Stomach (tissue), 9 donors: Measurements from ENCODE around the gene GAB1. TPM values are rescaled to one million over a fixed set of nuclear protein-coding genes. Genes with fewer than 3 reads are reported as not detected.

Experiments
- DNase-seq, 2 donors: peaks; one replicate each; pipeline versions ENCODE4 v3.0.0 to v3.0.0-alpha.2; 2013 to 2019
- H3K27ac ChIP-seq, 5 donors: fragments of 200-600 bp in 4 of 5; sonication (generic) in 4 of 5; one replicate each; pipeline ENCODE4 v1.5.1; 2013 to 2019; ENCODE audit warnings: mild to moderate bottlenecking in 1 of 5, moderate library complexity in 1 of 5
- H3K27me3 ChIP-seq, 3 donors: fragments of 200-600 bp; sonication (generic); one replicate each; pipeline ENCODE4 v1.5.1; 2017 to 2019; ENCODE audit warnings: mixed run types in 1 of 3
- H3K36me3 ChIP-seq, 4 donors: fragments of 200-600 bp; sonication (generic); 1 replicate in 3 of 4; 2 replicates in 1 of 4; pipeline ENCODE4 v1.5.1; 2016 to 2019
- H3K4me1 ChIP-seq, 4 donors: fragments of 200-600 bp; sonication (generic); one replicate each; pipeline ENCODE4 v1.5.1; 2016 to 2019
- H3K4me3 ChIP-seq, 4 donors: fragments of 200-600 bp; sonication (generic) in 3 of 4; one replicate each; pipeline ENCODE4 v1.5.1; 2016 to 2019; ENCODE audit warnings: mild to moderate bottlenecking in 1 of 4
- H3K9me3 ChIP-seq, 4 donors: fragments of 200-600 bp; sonication (generic); one replicate each; pipeline ENCODE4 v1.5.1; 2016 to 2019
- CTCF ChIP-seq, 7 experiments: fragments of 450-650 bp in 4 of 7; fragments of 200-600 bp in 3 of 7; sonication (generic) in 3 of 7; IDR thresholded peaks; one replicate each; pipeline ENCODE4 v1.5.1; 2016 to 2019; ENCODE audit warnings: antibody characterized with exemption in 7 of 7, control low read depth in 2 of 7, mild to moderate bottlenecking in 1 of 7
- EP300 ChIP-seq: sonication (generic); formaldehyde crosslinking; IDR thresholded peaks from one replicate; pipeline ENCODE4 v1.6.1; 2017; ENCODE audit warnings: antibody characterized with exemption
- POLR2A ChIP-seq, 4 donors: fragments of 450-650 bp; IDR thresholded peaks; one replicate each; pipeline ENCODE4 v1.6.1; 2016; ENCODE audit warnings: antibody characterized with exemption in 4 of 4, control low read depth in 2 of 4, mild to moderate bottlenecking in 1 of 4, moderate library complexity in 1 of 4
- POLR2AphosphoS5 ChIP-seq, 3 donors: sonication (generic); formaldehyde crosslinking; IDR thresholded peaks; one replicate each; pipeline ENCODE4 v1.6.1; 2016; ENCODE audit warnings: antibody characterized with exemption in 3 of 3
- WGBS, 5 donors: extraction: QIAGEN DNeasy Blood & Tissue Kit in 3 of 5; methylation state at CpG; one replicate each; pipeline versions ENCODE4 v1.1.5 to v1.1.7; 2013 to 2018; 5-methylcytosine and 5-hydroxymethylcytosine counted together
- intact Hi-C: fragments of 100-400 bp; cut with DNase I; formaldehyde crosslinking; loops from one replicate; pipeline ENCODE4 v1.15.1; 2023; ENCODE audit warnings: low total_unique reads
- polyA plus RNA-seq, 3 donors: library from polyadenylated mRNA; stranded (reverse); fragments of 200-250 nt; gene quantifications; one replicate each; pipeline ENCODE4 v1.2.3, GENCODE V29; 2013
- total RNA-seq, 5 donors: library from RNA; depleted of rRNA; stranded (reverse); fragments of >200 nt; gene quantifications; one replicate each; pipeline versions ENCODE4 v1.1.0 to v1.2.3, GENCODE V29; 2014 to 2016
- donor health status: healthy with polysubstance abuse.
- donor health status: Bipolar disorder and iron deficiency.
- donor health status: healthy.

Gene GAB1
- total and polyA plus RNA-seq, 8 donors: 3.2 to 101 (median 29.0) TPM

DNA sequence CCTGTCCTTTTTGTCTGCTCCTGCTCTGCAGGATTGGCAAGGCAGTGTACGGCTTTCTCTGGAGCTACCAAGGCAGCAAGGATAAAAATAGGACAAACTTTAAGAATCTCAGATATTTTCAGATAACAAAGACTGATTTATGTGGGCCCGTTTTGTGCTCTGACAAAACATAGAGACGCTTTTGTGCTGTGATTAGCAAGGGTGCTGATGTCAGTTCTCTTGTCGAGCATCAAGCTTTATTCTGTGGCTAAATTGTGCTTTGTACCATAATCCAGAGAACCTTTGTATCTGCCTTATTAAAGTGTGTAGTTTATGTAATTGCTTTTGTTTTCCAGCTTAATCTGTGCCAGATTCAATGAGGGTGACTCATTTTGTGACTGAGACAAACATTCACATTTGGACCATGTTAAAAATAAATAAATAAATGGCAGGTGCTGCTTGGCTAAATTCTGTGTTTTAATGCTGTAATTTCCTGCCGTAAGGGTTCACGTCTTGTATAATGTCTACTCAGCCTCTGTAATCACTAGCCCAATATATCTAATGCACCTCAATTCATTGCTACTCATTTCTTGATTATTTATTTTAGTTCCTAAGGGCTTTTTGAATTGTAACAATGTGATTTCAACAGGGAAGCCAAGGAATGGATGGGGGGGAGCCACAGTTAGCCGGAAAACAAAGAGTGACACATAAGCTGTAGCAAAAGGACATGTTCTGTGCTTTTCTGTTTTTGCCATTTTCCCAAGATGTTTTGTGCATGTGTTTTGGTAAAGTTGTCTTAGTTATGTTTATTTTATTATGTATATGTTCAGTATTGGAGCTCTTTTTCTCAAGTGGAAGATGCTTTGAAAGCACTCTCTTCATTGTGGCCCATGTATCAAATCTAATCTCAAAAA, 75.1 kb downstream of the GAB1 start:
- WGBS, 5 donors: 46 to 67% (median 53%) methylated on average over 7 of the region's 7 CpGs
- DNase-seq: peak in 1 of 2 donors; percentile 45
- Histone ChIP-seq H3K4me3 (no peak overlapping the region), H3K27ac (peak overlapping the region in 4 of 5 donors; percentile 7 to 60 (median 14)), H3K27me3 (no peaks in the 10 kb centered on the region), H3K4me1 (peaks cover 19 to 63% (median 43%) of the 10 kb centered on the region in 4 donors), H3K36me3 (peaks cover 0 to 15% (median 12%) of the 10 kb centered on the region in 4 donors), H3K9me3 (no peaks in the 10 kb centered on the region)
- intact Hi-C loops: no loop called here
- TF ChIP-seq EP300 (no peak), POLR2A (IDR thresholded peaks at IDR 0.05) (no peak)

DNA sequence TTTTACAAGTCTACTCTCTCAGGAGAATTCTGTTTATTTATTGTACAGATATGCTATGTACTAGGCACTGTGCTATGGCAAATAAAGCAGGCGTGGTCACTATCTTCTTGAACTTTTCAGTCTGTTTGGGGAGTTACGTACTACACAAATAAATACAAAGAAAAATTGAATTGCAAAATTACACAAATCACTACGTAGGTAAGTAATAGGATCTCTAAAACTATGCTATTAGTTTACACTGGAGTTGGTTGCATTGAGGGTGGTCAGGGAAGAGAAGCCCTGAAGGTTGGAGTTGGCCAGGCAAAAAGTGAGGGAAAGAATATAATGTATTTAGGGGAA, 75.7 kb downstream of the GAB1 start:
- 27 to 59% (median 46%) methylated on average over 3 of the region's 3 CpGs for WGBS, 5 donors
- Histone ChIP-seq H3K27ac (peak overlapping the region in 4 of 5 donors; percentile 7 to 60 (median 14)), H3K36me3 (peaks cover 0 to 21% (median 18%) of the 10 kb centered on the region in 4 donors), H3K4me1 (peaks cover 13 to 57% (median 39%) of the 10 kb centered on the region in 4 donors), H3K4me3 (no peak overlapping the region), H3K9me3 (no peaks in the 10 kb centered on the region), H3K27me3 (no peaks in the 10 kb centered on the region)
- DNase-seq: no peak
- TF ChIP-seq POLR2AphosphoS5 (IDR thresholded peaks at IDR 0.05) (no peak), POLR2A (IDR thresholded peaks at IDR 0.05) (no peak), EP300 (no peak), CTCF (IDR thresholded peaks at IDR 0.05) (no peak)
- intact Hi-C loops: no loop called here

GRCh38 chr4:143417679-143418403, 81.2 kb downstream of the GAB1 start:
- TF ChIP-seq CTCF (IDR thresholded peaks at IDR 0.05): no peak
- no peak for TF ChIP-seq EP300
- TF ChIP-seq POLR2AphosphoS5 (IDR thresholded peaks at IDR 0.05): no peak
- no peak for TF ChIP-seq POLR2A (IDR thresholded peaks at IDR 0.05)
- Histone ChIP-seq H3K4me3 (no peak overlapping the region), H3K36me3 (peaks cover 0 to 28% (median 26%) of the 10 kb centered on the region in 4 donors), H3K9me3 (no peaks in the 10 kb centered on the region), H3K27me3 (no peaks in the 10 kb centered on the region), H3K27ac (peak overlapping the region in 1 of 5 donors; percentile 5), H3K4me1 (peaks cover 0 to 32% (median 5%) of the 10 kb centered on the region in 4 donors)
- DNase-seq: no peak
- WGBS, 5 donors: 82 to 91% (median 87%) methylated on average over 12 of the region's 12 CpGs
- intact Hi-C loops: no loop called here

- no peak for DNase-seq
- no peaks in the 10 kb centered on the region for H3K9me3 ChIP-seq
- TF ChIP-seq POLR2A (IDR thresholded peaks at IDR 0.05) (no peak), POLR2AphosphoS5 (IDR thresholded peaks at IDR 0.05) (no peak), EP300 (no peak), CTCF (IDR thresholded peaks at IDR 0.05) (no peak)
- H3K27me3 ChIP-seq: no peaks in the 10 kb centered on the region
- 81 to 94% (median 89%) methylated on average over 2 of the region's 2 CpGs for WGBS, 5 donors
- H3K4me1 ChIP-seq: peaks cover 0 to 32% (median 0%) of the 10 kb centered on the region in 4 donors
- H3K36me3 ChIP-seq: peaks cover 2 to 35% (median 31%) of the 10 kb centered on the region in 4 donors
- intact Hi-C loops: no loop called here
- peak overlapping the region in 2 of 5 donors; percentile 7 to 27 for H3K27ac ChIP-seq
- H3K4me3 ChIP-seq: no peak overlapping the region
Observed at GRCh38 chr4:143420227-143420626, 83.6 kb downstream of the GAB1 start.
